NT2/D1 (cell line): ENCODE results near the gene TPM2.
"Not testable (repeated sequence)": the region's sequence is repeated elsewhere in the genome, so short reads cannot be mapped to it uniquely, and the experiment has no call there.

ENCODE experiments used
- DNase-seq: peaks from one replicate; pipeline ENCODE4 v3.0.0-alpha.2; 2011; ENCODE audit warnings: low read depth, low spot score
- H3K27me3 ChIP-seq: 2 replicates; pipeline ENCODE4 v1.6.0; 2011; ENCODE audit warnings: mild to moderate bottlenecking; ENCODE audit not compliant: insufficient read length, insufficient read depth
- H3K36me3 ChIP-seq: 2 replicates; pipeline ENCODE4 v1.6.1; 2011; ENCODE audit warnings: mild to moderate bottlenecking, low read length, mixed read lengths; ENCODE audit not compliant: insufficient read depth, insufficient read length
- H3K4me1 ChIP-seq: 2 replicates; pipeline ENCODE4 v1.5.1; 2011; ENCODE audit not compliant: insufficient read depth, insufficient read length
- H3K4me3 ChIP-seq: 2 replicates; pipeline ENCODE4 v1.5.1; 2011; ENCODE audit warnings: low read depth; ENCODE audit not compliant: insufficient read length
- H3K9ac ChIP-seq: 2 replicates; pipeline ENCODE4 v1.6.0; 2011; ENCODE audit warnings: low read depth; ENCODE audit not compliant: insufficient read length
- H3K9me3 ChIP-seq: 2 replicates; pipeline ENCODE4 v1.5.1; 2011; ENCODE audit warnings: mild to moderate bottlenecking, low read length; ENCODE audit not compliant: insufficient read depth
- SUZ12 ChIP-seq: IDR thresholded peaks from 2 replicates; pipeline ENCODE4 v1.6.1; 2011; ENCODE audit not compliant: insufficient read length, insufficient read depth; ENCODE audit errors: extremely low read depth
- YY1 ChIP-seq: IDR thresholded peaks from 2 replicates; pipeline ENCODE4 v1.6.1; 2011; ENCODE audit not compliant: insufficient read length, insufficient read depth
- ZNF274 ChIP-seq: IDR thresholded peaks from 2 replicates; pipeline ENCODE4 v1.6.1; 2011; ENCODE audit warnings: mild to moderate bottlenecking, low read depth, low read length

Gene TPM2

DNA sequence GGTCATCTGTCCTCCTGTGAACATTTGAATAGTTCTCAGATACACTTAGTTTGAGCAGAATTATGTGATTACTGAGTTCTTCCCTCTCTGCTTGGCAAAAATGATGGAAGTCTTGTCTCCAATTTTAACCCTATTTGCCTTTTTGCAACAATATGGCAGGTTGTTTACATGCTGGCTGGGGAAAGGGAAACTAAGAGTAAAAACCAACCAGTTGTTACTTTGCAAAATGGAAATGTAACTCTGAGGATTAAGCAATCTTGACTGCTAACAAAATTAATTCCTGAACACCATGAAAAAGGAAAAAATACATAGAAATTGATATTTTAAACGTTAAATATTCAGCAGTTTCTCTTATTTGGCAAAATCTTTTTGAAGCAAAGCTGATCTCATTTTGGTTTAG is 50.1 kb downstream of the TPM2 start:
- no peaks in the 10 kb centered on the region for H3K4me1 ChIP-seq
- DNase-seq: no peak

DNA sequence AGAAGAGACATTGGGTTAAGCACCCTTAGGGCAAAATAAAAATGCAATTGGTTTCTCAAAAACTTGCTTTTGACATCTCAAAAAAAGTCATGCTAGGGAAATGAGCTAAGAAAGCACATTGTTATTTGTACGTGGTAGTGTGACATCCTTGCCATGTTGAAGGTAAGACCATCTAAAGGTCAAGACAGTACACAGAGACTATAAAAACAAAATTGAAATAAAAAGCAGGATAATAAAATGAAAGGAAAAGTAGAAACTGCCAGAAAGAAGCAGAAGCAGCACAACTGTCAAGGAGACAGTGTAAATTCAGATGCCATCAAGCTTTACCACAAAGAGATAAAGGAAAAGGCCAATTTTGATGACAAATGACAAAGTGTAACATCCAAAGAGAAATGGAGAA is 50.5 kb downstream of the TPM2 start:
- not testable (repeated sequence) for H3K9me3 ChIP-seq, H3K9ac ChIP-seq, H3K4me3 ChIP-seq, H3K36me3 ChIP-seq, H3K4me1 ChIP-seq, DNase-seq, H3K27me3 ChIP-seq

More for the DNA sequence above, 50.1 kb downstream of the TPM2 start:
- H3K36me3 ChIP-seq: peaks cover 3% of the 10 kb centered on the region
- no peak for TF ChIP-seq YY1
- no peak for TF ChIP-seq SUZ12
- TF ChIP-seq ZNF274: no peak
- no peaks in the 10 kb centered on the region for H3K27me3 ChIP-seq
- no peak overlapping the region for H3K4me3 ChIP-seq
- no peak overlapping the region for H3K9ac ChIP-seq
- H3K9me3 ChIP-seq: no peaks in the 10 kb centered on the region

DNA sequence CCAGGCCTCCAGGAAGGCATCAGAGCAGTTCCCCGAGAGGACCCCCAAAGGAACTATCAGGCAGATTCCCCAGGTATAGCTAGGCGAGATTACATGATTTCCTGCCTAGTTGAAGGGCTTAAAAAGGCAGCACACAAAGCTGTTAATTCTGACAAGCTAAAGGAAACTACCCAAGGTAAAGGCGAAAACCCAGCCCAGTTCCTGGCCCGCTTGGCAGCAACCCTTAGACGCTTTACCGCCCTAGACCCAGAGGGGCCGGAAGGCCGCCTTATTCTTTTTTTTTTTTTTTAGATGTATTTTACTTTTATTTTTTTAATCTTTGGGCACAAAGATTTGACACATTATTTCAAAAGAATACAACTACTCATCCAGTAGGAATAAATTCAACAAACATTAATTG is 51.0 kb downstream of the TPM2 start:
- H3K4me3 ChIP-seq, H3K4me1 ChIP-seq: not testable (repeated sequence)

DNA sequence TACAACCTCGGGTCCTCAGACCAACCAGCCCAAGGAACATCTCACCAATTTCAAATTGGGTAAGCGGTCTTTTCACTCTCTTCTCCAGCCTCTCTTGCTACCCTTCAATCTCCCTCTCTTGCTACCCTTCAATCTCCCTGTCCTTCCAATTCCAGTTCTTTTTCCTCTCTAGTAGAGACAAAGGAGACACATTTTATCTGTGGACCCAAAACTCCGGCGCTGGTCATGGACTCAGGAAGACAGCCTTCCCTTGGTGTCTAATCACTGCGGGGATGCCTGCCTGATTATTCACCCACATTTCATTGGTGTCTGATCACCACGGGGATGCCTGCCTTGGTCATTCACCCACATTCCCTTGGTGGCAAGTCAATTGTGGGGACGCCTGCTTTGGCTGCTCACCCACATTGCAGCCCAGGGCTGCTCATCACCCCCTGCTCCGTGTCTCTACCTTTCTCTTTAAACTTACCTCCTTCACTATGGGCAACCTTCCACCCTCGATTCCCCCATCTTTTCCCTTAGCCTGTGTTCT is 52.2 kb downstream of the TPM2 start:
- not testable (repeated sequence) for H3K9ac ChIP-seq, DNase-seq, H3K27me3 ChIP-seq, H3K4me1 ChIP-seq, H3K36me3 ChIP-seq, H3K9me3 ChIP-seq, H3K4me3 ChIP-seq

More for the DNA sequence above, 51.0 kb downstream of the TPM2 start:
- H3K27me3 ChIP-seq, H3K9ac ChIP-seq, H3K36me3 ChIP-seq, DNase-seq, H3K9me3 ChIP-seq: not testable (repeated sequence)

DNA sequence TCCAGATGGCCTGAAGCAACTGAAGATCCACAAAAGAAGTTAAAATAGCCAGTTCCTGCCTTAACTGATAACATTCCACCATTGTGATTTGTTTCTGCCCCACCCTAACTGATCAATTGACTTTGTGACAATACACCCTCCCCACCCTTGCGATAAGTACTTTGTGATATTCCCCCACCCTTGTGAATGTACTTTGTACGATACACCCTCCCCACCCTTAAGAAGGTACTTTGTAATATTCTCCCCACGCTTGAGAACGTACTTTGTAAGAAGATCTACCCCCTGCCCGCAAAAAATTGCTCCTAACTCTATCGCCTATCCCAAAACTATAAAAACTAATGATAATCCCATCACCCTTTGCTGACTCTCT is 52.9 kb downstream of the TPM2 start:
- H3K4me1 ChIP-seq: not testable (repeated sequence)

DNA sequence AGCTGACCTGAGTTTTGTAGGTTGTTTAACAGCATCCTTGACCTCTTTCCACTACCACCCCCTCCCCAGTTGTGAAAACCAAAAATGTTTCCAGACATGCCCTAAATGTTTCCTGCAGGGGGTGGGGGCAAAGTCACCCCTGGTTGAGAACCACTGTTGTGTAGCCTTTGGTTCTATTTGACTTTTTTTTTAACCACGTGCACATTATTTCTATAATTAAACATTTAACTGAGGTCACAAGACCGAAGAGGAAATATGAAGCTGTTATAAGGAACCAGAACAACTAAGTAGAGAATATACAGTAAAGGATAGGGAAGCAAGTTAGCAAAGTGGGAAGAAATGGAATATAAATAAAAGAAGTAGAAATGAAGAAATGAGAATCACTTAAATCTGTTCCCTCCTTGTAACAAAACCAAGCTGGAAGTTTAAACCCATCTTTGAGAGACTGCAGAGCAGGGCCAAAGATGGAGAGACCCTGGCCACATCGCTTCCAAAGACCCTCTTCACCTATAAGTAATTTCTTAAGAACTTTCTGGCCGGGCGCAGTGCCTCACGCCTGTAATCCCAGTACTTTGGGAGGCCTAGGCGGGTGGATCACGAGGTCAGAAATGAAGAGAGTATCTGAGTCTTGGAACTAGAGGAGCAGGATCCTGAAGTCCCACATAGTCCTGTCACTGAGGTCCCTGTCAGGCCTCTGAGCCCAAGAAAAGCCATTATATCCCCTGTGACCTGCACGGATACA is 53.4 kb downstream of the TPM2 start:
- no peak overlapping the region for H3K4me3 ChIP-seq
- H3K36me3 ChIP-seq: no peaks in the 10 kb centered on the region
- no peak for TF ChIP-seq YY1
- no peak for TF ChIP-seq SUZ12
- TF ChIP-seq ZNF274: no peak
- no peaks in the 10 kb centered on the region for H3K4me1 ChIP-seq
- no peak for DNase-seq
- no peaks in the 10 kb centered on the region for H3K27me3 ChIP-seq
- H3K9ac ChIP-seq: no peak overlapping the region
- H3K9me3 ChIP-seq: no peaks in the 10 kb centered on the region

More for the DNA sequence above, 52.9 kb downstream of the TPM2 start:
- H3K27me3 ChIP-seq, H3K9me3 ChIP-seq, H3K9ac ChIP-seq, DNase-seq, H3K4me3 ChIP-seq, H3K36me3 ChIP-seq: not testable (repeated sequence)

DNA sequence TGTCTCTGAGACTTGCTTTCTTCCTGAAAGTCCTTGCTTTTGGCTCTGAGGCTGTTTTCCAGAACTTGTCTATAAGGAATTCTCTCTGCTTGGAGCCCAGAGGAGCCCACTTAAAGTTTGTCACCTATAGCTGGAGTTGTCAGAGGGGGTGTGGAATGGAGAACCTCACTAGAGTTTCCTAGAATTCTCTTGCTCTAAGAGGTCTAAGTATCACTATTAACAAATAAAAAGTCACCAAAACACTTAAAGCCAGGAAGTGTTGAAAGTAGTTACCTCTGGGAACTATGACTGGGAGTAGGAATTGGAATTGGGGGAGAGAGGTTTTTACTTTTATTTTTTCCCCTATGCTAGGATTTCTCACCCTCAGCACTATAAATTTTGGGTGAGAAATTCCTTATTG is 54.0 kb downstream of the TPM2 start:
- Histone ChIP-seq H3K4me1 (no peaks in the 10 kb centered on the region), H3K27me3 (no peaks in the 10 kb centered on the region), H3K36me3 (no peaks in the 10 kb centered on the region), H3K9me3 (no peaks in the 10 kb centered on the region), H3K4me3 (no peak overlapping the region), H3K9ac (no peak overlapping the region)
- TF ChIP-seq SUZ12: no peak
- TF ChIP-seq YY1: no peak
- no peak for TF ChIP-seq ZNF274
- DNase-seq: no peak
